Esophagus squamous epithelium (tissue), 5 donors: ENCODE results near the gene RBCK1. TPM values are rescaled to one million over a fixed set of nuclear protein-coding genes. Genes with fewer than 3 reads are reported as not detected.

Experiments used
- DNase-seq: peaks from one replicate; lab custom pipeline; 2025; lab: John Stamatoyannopoulos, UW
- H3K27ac ChIP-seq, 4 donors: fragments of 200-600 bp; sonication (generic); one replicate each; pipeline ENCODE4 v1.5.1; 2016 to 2019; ENCODE audit warnings: mild to moderate bottlenecking in 1 of 4
- H3K27me3 ChIP-seq, 4 donors: fragments of 200-600 bp; sonication (generic); 1 replicate in 3 of 4; 2 replicates in 1 of 4; pipeline versions ENCODE4 v1.5.1 to v1.6.0; 2017 to 2021; ENCODE audit warnings: antibody characterized with exemption in 1 of 4
- H3K36me3 ChIP-seq, 3 donors: fragments of 200-600 bp; sonication (generic); one replicate each; pipeline ENCODE4 v1.5.1; 2016 to 2019
- H3K4me1 ChIP-seq, 3 donors: fragments of 200-600 bp; sonication (generic); one replicate each; pipeline ENCODE4 v1.5.1; 2017 to 2019
- H3K4me3 ChIP-seq, 4 donors: fragments of 200-600 bp; sonication (generic); 1 replicate in 3 of 4; 2 replicates in 1 of 4; pipeline ENCODE4 v1.5.1; 2016 to 2019; ENCODE audit warnings: mild to moderate bottlenecking in 2 of 4, moderate library complexity in 1 of 4
- H3K9me3 ChIP-seq, 3 donors: fragments of 200-600 bp; sonication (generic); one replicate each; pipeline ENCODE4 v1.5.1; 2016 to 2019
- CTCF ChIP-seq, 6 experiments: fragments of 450-650 bp in 4 of 6; fragments of 200-600 bp in 2 of 6; sonication (generic) in 2 of 6; IDR thresholded peaks; one replicate each; pipeline ENCODE4 v1.5.1; 2016 to 2019; ENCODE audit warnings: antibody characterized with exemption in 6 of 6, mild to moderate bottlenecking in 4 of 6, moderate library complexity in 4 of 6
- POLR2A ChIP-seq, 4 donors: fragments of 450-650 bp; IDR thresholded peaks; one replicate each; pipeline ENCODE4 v1.6.1; 2017; ENCODE audit warnings: antibody characterized with exemption in 4 of 4, mild to moderate bottlenecking in 4 of 4, moderate library complexity in 3 of 4
- WGBS, 2 donors: methylation state at CpG; one replicate each; pipeline ENCODE4 v1.1.5; 2018; 5-methylcytosine and 5-hydroxymethylcytosine counted together
- intact Hi-C: fragments of 100-400 bp; cut with DNase I; formaldehyde crosslinking; loops from one replicate; pipeline ENCODE4 v1.15.0; 2022
- total RNA-seq, 4 donors: library from RNA; depleted of rRNA; stranded (reverse); fragments of >200 nt; gene quantifications; one replicate each; pipeline ENCODE4 v1.1.0, GENCODE V29; 2016
- donor health status: DM: yes; HTN: yes; CAD: no.

Gene RBCK1
- total RNA-seq, 4 donors from 2014 or later = 46.9 to 79.8 (median 63.2) TPM

DNA sequence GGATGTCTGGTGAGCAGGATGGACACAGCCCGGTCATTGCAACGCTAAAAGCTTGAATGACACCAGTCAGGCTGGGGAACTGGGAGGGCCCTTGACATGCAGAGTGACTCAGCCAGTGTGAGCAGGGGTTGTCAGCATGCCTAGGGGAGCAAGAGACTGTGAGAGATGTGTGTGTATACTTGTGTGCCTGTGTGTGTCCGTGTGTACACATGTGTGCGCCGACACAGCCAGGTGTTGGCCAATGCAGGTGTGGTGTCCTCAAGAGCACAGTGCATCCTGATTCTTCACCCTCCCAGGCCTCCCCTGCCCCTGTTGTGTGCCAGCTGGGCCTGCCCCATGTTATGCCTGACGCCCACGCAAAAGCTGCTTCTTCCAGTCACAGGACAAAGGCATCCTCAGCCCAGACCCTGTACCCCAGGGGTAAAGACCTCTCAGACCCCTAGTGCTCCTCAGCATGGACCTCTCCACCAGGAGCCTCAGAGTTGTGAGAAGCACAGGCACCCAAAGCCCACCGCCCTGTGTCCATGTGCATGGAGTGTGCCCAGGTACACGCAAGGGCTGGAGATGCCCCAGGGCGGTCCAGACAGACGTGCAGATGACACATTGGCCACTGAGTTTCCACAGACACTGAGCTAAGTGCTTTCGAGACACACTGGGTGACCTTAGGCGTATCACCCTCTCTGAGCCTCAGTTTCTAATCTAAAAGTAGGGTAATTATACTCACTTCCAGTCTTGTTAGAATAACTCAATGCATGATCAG lies 44.6 kb upstream of the RBCK1 start:
- intact Hi-C loops = no loop called here
- Histone ChIP-seq H3K27me3 (no peaks in the 10 kb centered on the region), H3K9me3 (no peaks in the 10 kb centered on the region), H3K27ac (no peak overlapping the region), H3K4me1 (peaks cover 0 to 76% (median 17%) of the 10 kb centered on the region in 3 donors), H3K36me3 (no peaks in the 10 kb centered on the region), H3K4me3 (no peak overlapping the region)
- 67 to 70% methylated on average over 6 to 7 of the region's 13 CpGs for WGBS, 2 donors
- DNase-seq = no peak
- no peak for TF ChIP-seq CTCF (IDR thresholded peaks at IDR 0.05)
- TF ChIP-seq POLR2A (IDR thresholded peaks at IDR 0.05) = no peak

GRCh38 chr20:364905-365794 lies 42.9 kb upstream of the RBCK1 start:
- 24 to 56% methylated on average over 7 to 9 of the region's 9 CpGs for WGBS, 2 donors
- no peaks in the 10 kb centered on the region for H3K36me3 ChIP-seq
- intact Hi-C loops = no loop called here
- peak overlapping the region; percentile 40 to 68 (median 50) for H3K27ac ChIP-seq
- no peak overlapping the region for H3K4me3 ChIP-seq
- H3K27me3 ChIP-seq = no peaks in the 10 kb centered on the region
- no peaks in the 10 kb centered on the region for H3K9me3 ChIP-seq
- H3K4me1 ChIP-seq = peaks cover 0 to 74% (median 17%) of the 10 kb centered on the region in 3 donors
- no peak for DNase-seq
- TF ChIP-seq POLR2A (IDR thresholded peaks at IDR 0.05) (no peak), CTCF (IDR thresholded peaks at IDR 0.05) (no peak)

- H3K27ac ChIP-seq = peak overlapping the region in 3 of 4 donors; percentile 23 to 68 (median 49)
- no peaks in the 10 kb centered on the region for H3K27me3 ChIP-seq
- intact Hi-C loops = no loop called here
- no peak for DNase-seq
- H3K36me3 ChIP-seq = no peaks in the 10 kb centered on the region
- peaks cover 0 to 67% (median 17%) of the 10 kb centered on the region in 3 donors for H3K4me1 ChIP-seq
- WGBS, 2 donors = 27 to 53% methylated on average over 5 of the region's 7 CpGs
- no peaks in the 10 kb centered on the region for H3K9me3 ChIP-seq
- no peak for TF ChIP-seq CTCF (IDR thresholded peaks at IDR 0.05)
- TF ChIP-seq POLR2A (IDR thresholded peaks at IDR 0.05) = no peak
- H3K4me3 ChIP-seq = no peak overlapping the region
Observed at GRCh38 chr20:366041-366718, 41.9 kb upstream of the RBCK1 start.

- TF ChIP-seq POLR2A (IDR thresholded peaks at IDR 0.05) (no peak), CTCF (IDR thresholded peaks at IDR 0.05) (no peak)
- no peak for DNase-seq
- 65 to 75% methylated on average over 8 to 12 of the region's 13 CpGs for WGBS, 2 donors
- Histone ChIP-seq H3K4me3 (no peak overlapping the region), H3K27ac (peak overlapping the region in 3 of 4 donors; percentile 23 to 68 (median 49)), H3K36me3 (no peaks in the 10 kb centered on the region), H3K9me3 (no peaks in the 10 kb centered on the region), H3K27me3 (no peaks in the 10 kb centered on the region), H3K4me1 (peaks cover 6 to 67% (median 24%) of the 10 kb centered on the region in 3 donors)
- intact Hi-C loops = no loop called here
Observed at GRCh38 chr20:366719-367485, 41.2 kb upstream of the RBCK1 start.
